ENCODE data around the gene NADK.
"Not testable (repeated sequence)": the region's sequence is repeated elsewhere in the genome, so short reads cannot be mapped to it uniquely, and the experiment has no call there.

DNA sequence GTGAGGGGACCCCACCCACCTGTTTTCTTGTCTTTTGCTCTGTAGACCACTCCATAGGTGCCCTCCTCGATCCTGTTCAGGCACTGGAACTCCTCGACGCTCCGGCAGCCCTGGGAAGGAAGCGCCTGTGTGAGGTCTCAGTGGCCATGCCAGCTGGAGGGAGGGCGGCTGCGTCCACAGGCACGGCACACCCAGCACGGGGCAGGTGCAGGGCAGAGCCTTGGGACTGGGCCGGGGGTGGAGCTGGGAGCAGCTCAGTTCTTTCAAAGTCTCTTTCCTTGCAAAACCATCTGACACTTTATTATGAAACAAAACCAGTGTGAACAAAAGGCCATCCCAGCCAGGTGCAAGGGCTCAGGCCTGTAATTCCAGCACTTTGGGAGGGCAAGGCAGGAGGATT, 72.6 kb downstream of the NADK start:
- TF ChIP-seq POLR2AphosphoS5 (IDR thresholded peaks at IDR 0.05; ENCODE audit: insufficient read depth in 1 of 2, low read depth in 1 of 2) = not testable (repeated sequence)
- TF ChIP-seq, protein P1, sequence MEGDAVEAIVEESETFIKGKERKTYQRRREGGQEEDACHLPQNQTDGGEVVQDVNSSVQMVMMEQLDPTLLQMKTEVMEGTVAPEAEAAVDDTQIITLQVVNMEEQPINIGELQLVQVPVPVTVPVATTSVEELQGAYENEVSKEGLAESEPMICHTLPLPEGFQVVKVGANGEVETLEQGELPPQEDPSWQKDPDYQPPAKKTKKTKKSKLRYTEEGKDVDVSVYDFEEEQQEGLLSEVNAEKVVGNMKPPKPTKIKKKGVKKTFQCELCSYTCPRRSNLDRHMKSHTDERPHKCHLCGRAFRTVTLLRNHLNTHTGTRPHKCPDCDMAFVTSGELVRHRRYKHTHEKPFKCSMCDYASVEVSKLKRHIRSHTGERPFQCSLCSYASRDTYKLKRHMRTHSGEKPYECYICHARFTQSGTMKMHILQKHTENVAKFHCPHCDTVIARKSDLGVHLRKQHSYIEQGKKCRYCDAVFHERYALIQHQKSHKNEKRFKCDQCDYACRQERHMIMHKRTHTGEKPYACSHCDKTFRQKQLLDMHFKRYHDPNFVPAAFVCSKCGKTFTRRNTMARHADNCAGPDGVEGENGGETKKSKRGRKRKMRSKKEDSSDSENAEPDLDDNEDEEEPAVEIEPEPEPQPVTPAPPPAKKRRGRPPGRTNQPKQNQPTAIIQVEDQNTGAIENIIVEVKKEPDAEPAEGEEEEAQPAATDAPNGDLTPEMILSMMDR (IDR thresholded peaks at IDR 0.05) = not testable (repeated sequence)

Measured in vagina (tissue), 2 donors.